Stimulated activated CD8-positive, alpha-beta memory T cell treated with anti-CD3 and anti-CD28 coated beads, Interleukin-12 subunit alpha, Interleukin-12 subunit beta, amount 100 ng/mL, for 1 hour (primary cell): ENCODE results near the gene SLC41A1.

Source experiments
- DNase-seq: peaks from one replicate; pipeline ENCODE4 v3.0.0-alpha.2; 2020; ENCODE audit warnings: low read depth

Gene SLC41A1

DNA sequence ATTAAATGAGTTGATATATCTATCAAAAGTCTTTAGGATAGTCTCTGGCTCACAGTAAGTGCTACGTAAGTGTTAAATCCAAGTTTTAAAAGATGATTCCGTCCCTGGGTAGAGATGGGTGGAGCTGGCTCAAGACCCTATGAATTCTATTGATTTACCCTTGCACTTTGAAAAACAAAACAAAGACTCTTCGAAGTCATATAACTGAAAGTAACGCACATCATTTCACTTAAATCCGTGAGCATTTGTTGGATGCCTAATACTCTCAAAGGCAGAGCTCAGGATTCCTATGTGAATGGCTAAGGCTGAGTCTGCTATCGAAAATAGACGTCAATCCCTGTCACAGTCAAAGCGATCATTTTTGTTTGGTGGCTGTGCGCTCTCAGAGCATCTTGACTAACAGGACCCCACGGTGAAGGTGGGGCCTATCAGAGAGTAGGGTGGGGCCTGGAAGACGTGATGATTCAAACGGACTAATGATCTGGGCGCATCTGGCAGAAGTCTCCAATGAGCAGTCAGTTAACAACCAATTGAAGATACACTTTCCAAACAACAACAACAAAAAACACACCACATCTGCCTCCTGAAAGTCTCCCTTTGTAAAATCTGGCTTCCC lies 61.9 kb downstream of the SLC41A1 start:
- no peak for DNase-seq

DNA sequence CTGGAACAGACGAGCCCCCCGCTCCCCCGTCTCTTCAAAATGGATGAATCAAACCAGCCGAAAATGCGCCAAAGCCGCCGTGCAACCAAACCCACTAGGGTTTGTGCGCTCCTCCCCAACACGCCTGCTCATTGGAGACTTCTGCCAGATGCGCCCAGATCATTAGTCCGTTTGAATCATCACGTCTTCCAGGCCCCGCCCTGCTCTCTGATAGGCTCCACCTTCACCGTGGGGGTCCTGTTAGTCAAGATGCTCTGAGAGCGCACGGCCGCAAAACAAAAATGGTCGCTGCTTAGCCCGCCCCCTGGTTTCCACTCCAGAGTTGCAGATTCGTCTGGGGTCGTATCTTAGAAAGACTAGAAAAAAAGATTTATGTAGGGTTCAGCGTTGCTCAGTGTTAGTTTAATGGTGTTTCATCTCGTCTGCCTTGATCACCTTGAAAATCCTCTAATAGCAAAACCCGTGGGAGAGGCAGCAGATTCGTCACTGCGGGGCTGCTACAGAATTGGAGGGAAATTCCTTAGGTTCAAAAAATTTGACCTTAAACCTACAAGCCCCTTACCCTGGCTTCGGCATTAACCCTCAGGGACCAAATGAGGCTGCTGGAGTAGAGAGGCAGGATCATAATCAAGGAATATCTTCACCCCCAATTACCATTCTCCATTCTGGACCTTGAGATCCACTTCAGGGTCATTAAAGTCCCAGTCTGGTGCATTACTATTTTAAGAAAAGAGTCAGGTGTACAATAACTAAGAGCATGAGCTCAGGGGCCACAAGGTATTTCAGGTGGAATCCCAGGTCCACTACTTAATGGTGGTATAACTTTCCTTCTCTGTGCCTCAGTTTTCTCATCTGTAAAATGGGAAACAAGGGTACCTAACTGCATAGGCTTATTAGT lies 62.6 kb downstream of the SLC41A1 start, which contains the start of gene NUCKS1:
Gene NUCKS1 (minus strand): TSS at position 45 of the 898 bp plus-strand sequence. CDS start 209 bp downstream, outside the sequence.
- DNase-seq, result peak; percentile 94

DNA sequence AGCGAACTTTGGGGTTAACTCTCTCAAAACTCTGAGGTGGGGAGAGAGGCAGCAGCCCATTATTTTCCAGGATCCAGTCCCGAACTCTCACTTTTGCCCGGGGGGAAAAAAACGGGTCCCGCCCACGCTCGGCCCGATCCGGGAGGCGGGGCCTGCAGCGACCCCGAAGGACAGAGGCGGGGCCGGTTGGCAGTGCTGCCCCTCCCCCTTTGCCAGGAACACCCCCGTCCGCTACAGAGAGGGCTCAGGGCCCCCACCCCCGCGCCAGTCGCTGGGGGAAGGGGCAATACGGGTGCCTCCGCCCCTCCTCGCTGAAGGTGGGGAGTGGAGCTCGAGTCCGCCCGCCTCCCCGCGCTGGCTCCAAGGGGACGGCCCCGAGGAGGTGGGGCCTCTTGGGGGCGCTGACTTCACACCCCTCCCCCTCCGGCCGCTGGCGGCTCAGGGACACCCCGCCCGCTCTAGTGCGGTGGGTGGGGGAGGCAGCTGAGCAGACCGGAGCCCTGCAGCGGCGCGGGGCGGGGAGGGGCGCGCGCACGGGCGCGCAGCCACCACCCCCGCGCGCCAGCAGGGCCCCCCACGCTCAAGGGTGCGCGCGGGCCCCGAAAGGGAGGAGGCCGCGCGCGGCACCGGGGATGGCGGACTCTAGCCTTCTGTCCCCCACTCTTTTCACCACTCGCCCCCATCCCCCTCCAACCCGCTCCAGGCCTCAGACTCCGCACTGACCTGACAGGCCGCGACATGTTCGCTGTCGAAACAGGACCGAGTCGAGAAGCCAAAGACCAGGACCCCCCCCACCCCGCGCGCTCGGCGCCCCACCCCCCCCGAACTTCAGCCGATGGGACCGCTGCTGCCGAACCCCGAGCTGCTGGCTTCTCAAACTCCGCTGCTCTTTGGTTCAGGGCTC lies 63.5 kb downstream of the SLC41A1 start:
- peak; percentile 90 for DNase-seq

DNA sequence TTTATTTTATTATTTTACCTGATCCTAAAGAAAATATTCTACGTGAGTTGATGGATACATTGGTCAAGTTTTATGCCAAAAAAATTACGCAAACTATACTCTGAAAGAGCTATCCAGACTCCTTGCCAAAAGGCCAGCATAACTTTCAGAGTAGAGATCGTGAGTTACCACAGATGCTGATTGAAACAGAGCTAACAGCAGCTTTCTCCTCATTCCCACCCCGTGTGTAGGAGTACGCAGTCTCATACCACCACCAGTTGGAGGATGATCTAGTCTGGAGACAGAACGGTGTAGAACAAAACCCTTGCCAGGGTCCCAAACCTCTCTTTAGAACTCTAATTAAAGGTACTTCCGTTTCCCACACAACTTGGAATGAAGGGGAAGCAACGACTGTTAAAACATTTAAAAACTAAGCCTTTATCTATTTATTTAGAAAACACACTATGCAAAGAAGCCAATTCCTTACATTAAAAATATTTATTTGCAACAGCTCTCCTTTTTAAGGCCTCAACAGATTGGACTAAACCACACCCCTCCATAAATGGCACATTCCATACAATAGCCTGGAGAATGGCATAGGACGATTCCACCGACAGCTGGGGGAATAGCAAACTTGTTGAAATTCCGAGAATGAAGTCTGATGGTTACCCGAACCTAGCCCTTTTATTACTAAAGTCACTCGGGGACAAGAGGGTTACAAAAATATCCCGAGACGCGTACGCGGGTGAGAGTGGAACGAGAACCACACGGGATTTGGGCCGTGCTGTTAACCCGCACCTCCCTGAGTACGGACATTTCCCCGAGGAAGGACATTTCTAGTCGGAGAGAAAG lies 64.4 kb downstream of the SLC41A1 start:
- no peak for DNase-seq

DNA sequence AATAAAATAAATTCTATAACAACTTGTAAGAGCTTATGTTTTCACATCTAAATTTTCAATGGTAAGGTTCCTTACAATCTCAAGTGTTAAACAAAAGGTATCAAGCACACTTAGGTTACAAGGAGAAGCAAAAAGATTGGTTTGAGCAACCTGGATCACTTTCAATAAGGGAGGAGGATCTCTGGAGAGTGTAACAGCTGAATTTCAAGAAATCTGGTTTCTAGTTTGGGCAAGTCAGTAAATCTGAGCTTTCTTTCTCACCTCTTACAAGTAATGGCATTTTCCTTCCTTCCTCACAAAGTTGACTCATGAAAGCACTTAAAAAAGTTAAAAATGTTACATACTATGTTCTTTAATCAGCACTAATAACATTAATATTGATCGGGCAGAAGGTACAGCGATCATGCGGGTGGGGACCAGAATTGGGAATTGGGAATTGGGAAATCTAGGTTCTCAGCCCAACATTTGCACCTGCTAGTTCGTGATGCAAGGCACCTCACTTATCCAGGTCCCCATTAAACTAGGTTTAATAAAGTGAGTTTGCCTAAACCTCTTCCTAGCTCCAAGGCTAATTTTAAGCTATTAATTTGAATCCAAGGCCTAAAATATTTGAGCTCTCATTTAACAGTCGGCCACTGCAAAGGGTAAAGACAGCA lies 66.1 kb downstream of the SLC41A1 start:
- no peak for DNase-seq

DNA sequence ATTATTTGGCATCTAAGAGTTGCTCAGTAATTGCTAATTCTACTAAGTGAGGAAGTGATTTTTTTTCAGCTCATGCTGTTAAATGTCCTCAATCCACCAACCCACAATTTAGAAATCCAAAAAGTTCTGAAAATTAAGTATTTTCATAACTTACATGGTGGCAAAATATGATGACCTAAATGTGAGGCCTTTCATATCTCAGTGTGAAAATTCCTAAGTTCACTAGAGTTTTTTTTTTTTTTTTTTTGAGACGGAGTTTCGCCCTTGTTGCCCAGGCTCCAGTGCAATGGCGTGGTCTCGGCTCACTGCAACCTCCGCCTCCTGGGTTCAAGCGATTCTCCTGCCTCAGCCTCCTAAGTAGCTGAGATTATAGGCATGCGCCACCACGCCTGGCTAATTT lies 68.6 kb downstream of the SLC41A1 start:
- DNase-seq, result no peak

DNA sequence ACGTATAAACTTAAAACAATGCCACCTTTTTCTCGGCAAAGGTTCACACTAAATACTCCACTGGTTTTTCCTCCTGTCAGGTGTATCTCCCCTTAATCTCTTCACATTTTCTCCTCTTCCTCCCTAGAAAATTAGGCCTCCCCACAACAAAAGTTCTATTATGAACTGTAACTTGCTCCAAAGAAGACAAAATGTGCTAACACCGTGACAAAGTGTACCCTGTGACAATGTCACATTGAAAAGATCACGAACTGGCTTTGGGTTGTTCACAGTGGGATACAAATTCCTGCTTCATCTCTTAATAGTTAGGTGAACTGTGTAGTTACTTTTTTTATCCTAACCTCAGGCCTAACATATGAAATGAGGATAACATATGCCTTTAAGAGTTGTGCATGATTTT lies 69.0 kb downstream of the SLC41A1 start:
- no peak for DNase-seq

DNA sequence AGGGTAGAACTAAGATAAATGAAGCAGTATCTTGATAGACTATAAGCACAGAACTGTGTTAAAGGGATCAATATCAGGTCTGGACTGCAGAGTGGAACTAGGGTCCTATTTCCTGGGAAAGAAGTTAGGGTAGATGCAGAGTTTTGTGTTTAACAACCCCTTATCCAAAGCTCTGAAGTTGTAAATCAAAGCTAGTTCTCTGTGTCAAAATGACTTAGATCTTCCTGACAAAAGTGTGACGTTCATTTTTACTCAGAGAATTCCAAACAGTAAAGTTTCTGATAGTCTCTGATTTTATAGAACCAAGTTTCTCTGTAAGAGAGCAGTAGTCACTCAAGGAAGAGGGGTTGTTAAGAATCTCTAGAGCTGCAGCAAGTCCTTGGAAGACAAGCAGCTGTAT lies 71.3 kb downstream of the SLC41A1 start:
- no peak for DNase-seq

DNA sequence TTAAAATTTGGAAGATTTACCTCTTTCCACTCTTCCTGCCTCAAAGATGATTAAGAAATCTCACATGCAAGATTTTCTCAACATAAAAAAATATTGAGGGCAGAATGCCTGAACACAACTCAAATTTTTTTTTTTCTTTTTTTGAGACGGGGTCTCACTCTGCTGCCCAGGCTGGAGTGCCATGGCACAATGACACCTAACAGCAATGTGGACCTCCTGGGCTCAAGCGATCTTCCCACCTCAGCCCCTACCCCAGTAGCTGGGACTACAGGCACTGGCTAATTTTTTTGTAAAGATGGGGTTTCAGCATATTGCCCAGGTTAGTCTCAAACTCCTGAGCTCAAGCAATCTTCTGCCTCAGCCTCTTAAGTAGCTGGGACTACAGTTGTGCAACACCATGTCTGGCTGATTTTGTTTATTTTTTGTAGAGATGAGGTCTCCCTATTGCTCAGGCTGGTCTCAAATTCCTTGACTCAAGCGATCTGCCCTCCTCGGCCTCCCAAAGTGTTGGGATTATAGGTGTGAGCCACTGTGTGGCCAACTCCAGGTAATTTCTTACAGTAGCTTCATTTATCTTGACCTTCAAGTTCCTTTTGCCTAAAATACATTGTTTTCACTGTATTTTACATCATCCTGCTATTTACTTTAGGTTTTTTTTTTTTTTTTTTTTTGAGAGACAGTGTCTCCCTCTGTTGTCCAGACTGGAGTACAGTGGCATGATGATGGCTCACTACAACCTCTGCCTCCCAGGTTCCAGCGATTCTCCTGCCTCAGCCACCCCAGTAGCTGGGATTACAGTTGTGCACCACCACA lies 73.4 kb downstream of the SLC41A1 start:
- no peak for DNase-seq
